ENCODE measurements around the gene PPFIBP1.
A peak's percentile ranks its signal among the peaks of the same experiment; 100 is the strongest.
"Not testable (repeated sequence)": the region's sequence is repeated elsewhere in the genome, so short reads cannot be mapped to it uniquely, and the experiment has no call there.

PPFIBP1 gene

DNA sequence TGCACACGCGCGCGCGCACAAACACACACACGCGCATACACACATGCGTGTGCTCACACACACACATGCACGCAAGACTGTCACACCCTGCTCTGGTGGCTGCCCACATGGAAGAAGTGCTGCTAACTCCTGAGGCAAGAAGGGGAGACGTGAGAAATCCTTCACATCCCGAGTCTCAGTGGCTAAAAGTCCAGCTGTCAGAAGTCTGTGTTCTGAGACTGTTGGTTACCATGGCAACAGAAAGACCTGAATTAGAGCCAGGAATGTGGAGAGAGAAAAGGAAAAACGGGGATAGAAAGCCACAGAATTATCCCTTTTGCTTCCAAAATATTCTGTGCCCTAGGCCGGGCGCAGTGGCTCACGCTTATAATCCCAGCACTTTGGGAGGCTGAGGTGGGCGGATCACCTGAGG lies 71.2 kb downstream of the PPFIBP1 start:
- H3K9me3 ChIP-seq (ENCODE audit: control extremely low read depth in 1 of 5, control insufficient read depth in 4 of 5, insufficient read depth in 2 of 5, low read depth in 1 of 5, low read length in 4 of 5): peaks cover 0 to 6% (median 0%) of the 10 kb centered on the region in 5 experiments
- no peak overlapping the region for H3K4me3 ChIP-seq (ENCODE audit: control insufficient read depth in 1 of 7, extremely low read depth in 1 of 7, insufficient read depth in 4 of 7, low read depth in 2 of 7, low read length in 6 of 7)
- H3K27ac ChIP-seq (ENCODE audit: insufficient read depth in 1 of 2, low read depth in 1 of 2, low read length in 2 of 2, poor library complexity in 1 of 2, severe bottlenecking in 2 of 2): no peak overlapping the region
- H3K4me1 ChIP-seq (ENCODE audit: control extremely low read depth in 1 of 4, control insufficient read depth in 4 of 4, insufficient read depth in 4 of 4, low read length in 3 of 4): peaks cover 0 to 2% (median 0%) of the 10 kb centered on the region in 4 experiments
- no peak for DNase-seq
- ChIA-PET POLR2A (no interaction called here), CTCF (no interaction called here)
- peaks cover 0 to 5% (median 0%) of the 10 kb centered on the region in 4 experiments for H3K36me3 ChIP-seq (ENCODE audit: control insufficient read depth in 4 of 4, insufficient read depth in 4 of 4, low read length in 3 of 4)
- 98% methylated on average over 11 of the region's 16 CpGs for WGBS (ENCODE audit: insufficient coverage)
- H3K27me3 ChIP-seq (replicated peaks in 2 of 5; ENCODE audit: control insufficient read depth in 4 of 5, insufficient read depth in 5 of 5, low read length in 4 of 5): no peaks in the 10 kb centered on the region

DNA sequence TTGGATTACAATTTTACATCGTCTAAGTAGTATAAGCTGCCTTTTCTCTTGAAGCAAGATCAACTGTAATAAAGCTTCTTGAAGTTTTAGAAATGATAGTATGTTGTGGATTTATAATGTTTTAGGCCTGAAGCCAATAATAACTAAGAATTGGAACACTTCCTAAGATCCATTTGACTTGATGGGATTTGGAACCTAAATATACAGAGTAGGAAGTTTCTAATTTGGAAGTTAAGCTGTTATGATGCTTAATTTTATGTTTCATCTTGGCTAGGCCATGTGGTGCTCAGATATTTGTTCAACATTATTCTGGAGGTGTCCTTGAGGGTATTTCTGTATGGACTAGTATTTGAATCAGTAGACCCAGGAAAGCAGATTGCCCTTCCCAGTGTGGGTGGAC lies 74.9 kb downstream of the PPFIBP1 start:
- no CpG with 5 or more reads among the region's 1 CpG for WGBS (ENCODE audit: insufficient coverage)
- H3K9me3 ChIP-seq (ENCODE audit: control extremely low read depth in 1 of 5, control insufficient read depth in 4 of 5, insufficient read depth in 2 of 5, low read depth in 1 of 5, low read length in 4 of 5); DNase-seq; POLR2A ChIA-PET; H3K27ac ChIP-seq (ENCODE audit: insufficient read depth in 1 of 2, low read depth in 1 of 2, low read length in 2 of 2, poor library complexity in 1 of 2, severe bottlenecking in 2 of 2); H3K36me3 ChIP-seq (ENCODE audit: control insufficient read depth in 4 of 4, insufficient read depth in 4 of 4, low read length in 3 of 4); H3K4me3 ChIP-seq (ENCODE audit: control insufficient read depth in 1 of 7, extremely low read depth in 1 of 7, insufficient read depth in 4 of 7, low read depth in 2 of 7, low read length in 6 of 7); H3K27me3 ChIP-seq (replicated peaks in 2 of 5; ENCODE audit: control insufficient read depth in 4 of 5, insufficient read depth in 5 of 5, low read length in 4 of 5): not testable (repeated sequence)
- CTCF ChIA-PET: interaction anchor here (1.0 kb wide), 1 partner anchor 76 kb away, joined by 3 read pairs; no protein-coding TSS in a partner anchor
- H3K4me1 ChIP-seq (ENCODE audit: control extremely low read depth in 1 of 4, control insufficient read depth in 4 of 4, insufficient read depth in 4 of 4, low read length in 3 of 4): peaks cover 0 to 22% (median 9%) of the 10 kb centered on the region in 4 experiments

DNA sequence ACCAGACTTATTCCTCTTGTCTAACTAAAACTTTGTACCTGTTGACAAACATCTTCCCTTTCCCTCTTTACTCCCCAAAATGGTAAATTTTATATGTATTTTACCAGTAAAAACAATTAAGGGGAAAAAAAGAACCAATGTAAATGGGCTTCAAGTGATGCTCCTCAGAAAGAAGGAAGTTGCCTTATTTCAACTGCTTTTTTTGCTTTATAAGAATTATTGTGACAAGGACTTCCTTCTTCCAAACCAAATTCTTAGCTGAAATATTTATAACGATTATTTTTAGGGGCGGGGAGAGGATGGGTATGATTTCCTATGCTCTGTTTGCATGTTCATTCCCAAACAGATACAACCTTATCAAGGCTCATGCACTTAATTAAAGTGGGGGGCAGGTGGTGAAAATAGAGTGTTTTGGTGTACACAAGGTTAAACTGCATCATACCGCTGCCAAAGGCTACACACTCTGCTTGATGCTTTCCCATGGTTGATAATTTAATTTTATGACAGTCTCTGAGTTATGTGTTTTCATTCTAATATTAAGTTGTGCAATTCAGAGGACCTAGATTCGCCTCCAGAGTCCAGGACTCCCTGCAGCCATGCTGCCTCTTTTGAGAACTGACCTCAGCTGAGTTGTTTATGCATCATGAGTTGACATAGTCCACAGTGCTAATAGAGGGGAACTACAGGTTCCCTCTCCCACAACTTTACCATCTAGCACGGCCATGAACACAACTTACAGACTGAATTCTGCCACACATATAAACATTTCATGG lies 77.2 kb downstream of the PPFIBP1 start:
- Histone ChIP-seq H3K9me3 (ENCODE audit: control extremely low read depth in 1 of 5, control insufficient read depth in 4 of 5, insufficient read depth in 2 of 5, low read depth in 1 of 5, low read length in 4 of 5) (peaks cover 0 to 10% (median 2%) of the 10 kb centered on the region in 5 experiments), H3K4me1 (ENCODE audit: control extremely low read depth in 1 of 4, control insufficient read depth in 4 of 4, insufficient read depth in 4 of 4, low read length in 3 of 4) (peaks cover 0 to 22% (median 9%) of the 10 kb centered on the region in 4 experiments), H3K4me3 (ENCODE audit: control insufficient read depth in 1 of 7, extremely low read depth in 1 of 7, insufficient read depth in 4 of 7, low read depth in 2 of 7, low read length in 6 of 7) (peak overlapping the region in 2 of 7 experiments; percentile 38 to 58)
- H3K36me3 ChIP-seq (ENCODE audit: control insufficient read depth in 4 of 4, insufficient read depth in 4 of 4, low read length in 3 of 4); POLR2A ChIA-PET; H3K27ac ChIP-seq (ENCODE audit: insufficient read depth in 1 of 2, low read depth in 1 of 2, low read length in 2 of 2, poor library complexity in 1 of 2, severe bottlenecking in 2 of 2); H3K27me3 ChIP-seq (replicated peaks in 2 of 5; ENCODE audit: control insufficient read depth in 4 of 5, insufficient read depth in 5 of 5, low read length in 4 of 5): not testable (repeated sequence)
- WGBS (ENCODE audit: insufficient coverage): 0% methylated on average over 1 of the region's 5 CpGs
- peak in 2 of 3 donors; percentile 54 to 76 for DNase-seq
- CTCF ChIA-PET: interaction anchor here (1.0 kb wide), 1 partner anchor 22 kb away, joined by 3 read pairs; no protein-coding TSS in a partner anchor

DNA sequence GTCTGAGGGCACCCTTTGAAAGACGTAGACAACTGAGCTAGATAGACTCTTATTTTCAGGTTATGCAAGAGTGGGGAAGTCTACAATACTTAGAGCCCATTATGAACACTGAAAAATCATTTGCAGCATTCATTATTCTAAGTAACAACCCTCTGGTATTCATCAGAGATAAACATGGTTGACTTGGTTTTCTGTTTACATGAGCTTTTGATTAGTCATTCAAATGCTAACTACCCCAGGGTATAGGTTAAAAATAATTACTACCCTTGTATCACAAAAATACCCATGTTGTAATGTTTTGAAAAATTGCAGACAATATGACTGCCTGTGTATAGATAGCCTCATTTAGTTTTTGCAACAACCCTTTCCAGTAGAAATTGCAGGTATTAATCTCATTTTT lies 78.5 kb downstream of the PPFIBP1 start:
- Histone ChIP-seq H3K27ac (ENCODE audit: insufficient read depth in 1 of 2, low read depth in 1 of 2, low read length in 2 of 2, poor library complexity in 1 of 2, severe bottlenecking in 2 of 2) (no peak overlapping the region), H3K4me1 (ENCODE audit: control extremely low read depth in 1 of 4, control insufficient read depth in 4 of 4, insufficient read depth in 4 of 4, low read length in 3 of 4) (peaks cover 0 to 22% (median 9%) of the 10 kb centered on the region in 4 experiments), H3K27me3 (replicated peaks in 2 of 5; ENCODE audit: control insufficient read depth in 4 of 5, insufficient read depth in 5 of 5, low read length in 4 of 5) (no peaks in the 10 kb centered on the region), H3K9me3 (ENCODE audit: control extremely low read depth in 1 of 5, control insufficient read depth in 4 of 5, insufficient read depth in 2 of 5, low read depth in 1 of 5, low read length in 4 of 5) (peaks cover 0 to 10% (median 2%) of the 10 kb centered on the region in 5 experiments), H3K4me3 (ENCODE audit: control insufficient read depth in 1 of 7, extremely low read depth in 1 of 7, insufficient read depth in 4 of 7, low read depth in 2 of 7, low read length in 6 of 7) (no peak overlapping the region), H3K36me3 (ENCODE audit: control insufficient read depth in 4 of 4, insufficient read depth in 4 of 4, low read length in 3 of 4) (peaks cover 0 to 2% (median 0%) of the 10 kb centered on the region in 4 experiments)
- POLR2A ChIA-PET: no interaction called here
- 83% methylated on average over 1 of the region's 1 CpG for WGBS (ENCODE audit: insufficient coverage)
- CTCF ChIA-PET: interaction anchor here (0.6 to 1.0 kb wide), 2 partner anchors 24 to 71 kb away, joined by 3 read pairs; no protein-coding TSS in a partner anchor
- DNase-seq: no peak

DNA sequence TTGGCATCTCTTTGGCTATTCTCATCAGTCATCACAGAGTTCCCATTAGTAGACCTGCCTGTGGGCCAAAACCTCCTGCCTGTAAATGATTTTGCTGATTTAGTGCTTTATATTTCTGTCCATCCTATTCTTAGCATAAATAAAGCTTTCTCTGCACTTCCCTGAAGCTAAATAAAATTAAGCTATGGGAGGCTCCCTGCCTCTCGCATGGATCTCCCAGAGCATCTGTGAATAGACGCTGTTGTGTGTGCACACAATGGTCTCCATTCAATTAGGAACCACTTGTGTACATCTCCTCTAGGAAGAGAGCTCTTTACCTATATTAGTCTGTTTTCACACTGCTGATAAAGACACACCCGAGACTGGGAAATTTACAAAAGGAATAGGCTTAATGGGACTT lies 80.4 kb downstream of the PPFIBP1 start:
- Histone ChIP-seq H3K27me3 (replicated peaks in 2 of 5; ENCODE audit: control insufficient read depth in 4 of 5, insufficient read depth in 5 of 5, low read length in 4 of 5) (no peaks in the 10 kb centered on the region), H3K9me3 (ENCODE audit: control extremely low read depth in 1 of 5, control insufficient read depth in 4 of 5, insufficient read depth in 2 of 5, low read depth in 1 of 5, low read length in 4 of 5) (peaks cover 0 to 7% (median 2%) of the 10 kb centered on the region in 5 experiments), H3K36me3 (ENCODE audit: control insufficient read depth in 4 of 4, insufficient read depth in 4 of 4, low read length in 3 of 4) (no peaks in the 10 kb centered on the region), H3K4me1 (ENCODE audit: control extremely low read depth in 1 of 4, control insufficient read depth in 4 of 4, insufficient read depth in 4 of 4, low read length in 3 of 4) (peaks cover 0 to 22% (median 9%) of the 10 kb centered on the region in 4 experiments), H3K4me3 (ENCODE audit: control insufficient read depth in 1 of 7, extremely low read depth in 1 of 7, insufficient read depth in 4 of 7, low read depth in 2 of 7, low read length in 6 of 7) (no peak overlapping the region), H3K27ac (ENCODE audit: insufficient read depth in 1 of 2, low read depth in 1 of 2, low read length in 2 of 2, poor library complexity in 1 of 2, severe bottlenecking in 2 of 2) (no peak overlapping the region)
- no peak for DNase-seq
- CTCF ChIA-PET: interaction anchor here (1.2 kb wide), 1 partner anchor 30 kb away, joined by 4 read pairs; no protein-coding TSS in a partner anchor
- POLR2A ChIA-PET: no interaction called here
- WGBS (ENCODE audit: insufficient coverage): 96% methylated on average over 3 of the region's 3 CpGs

DNA sequence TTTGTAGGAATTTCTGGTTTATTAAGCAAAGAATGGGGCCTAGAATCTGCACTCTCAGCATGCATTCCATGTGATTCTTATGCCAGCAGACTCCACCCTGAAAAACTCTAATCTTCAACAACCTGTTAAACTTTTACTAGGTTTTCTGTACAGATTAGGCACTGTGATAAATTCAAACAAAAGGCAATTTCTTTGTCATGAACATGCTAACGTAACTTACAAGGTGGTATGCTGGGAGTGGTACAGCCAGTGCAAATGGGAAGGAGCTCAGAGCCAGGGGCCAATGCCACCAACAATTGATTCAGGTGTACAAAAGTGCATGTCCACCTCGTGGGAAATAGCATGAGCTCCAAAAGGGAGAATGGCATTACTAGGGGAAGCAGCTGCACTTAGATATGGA lies 83.0 kb downstream of the PPFIBP1 start:
- no peaks in the 10 kb centered on the region for H3K27me3 ChIP-seq (replicated peaks in 2 of 5; ENCODE audit: control insufficient read depth in 4 of 5, insufficient read depth in 5 of 5, low read length in 4 of 5)
- 75% methylated on average over 2 of the region's 2 CpGs for WGBS (ENCODE audit: insufficient coverage)
- DNase-seq: no peak
- H3K4me1 ChIP-seq (ENCODE audit: control extremely low read depth in 1 of 4, control insufficient read depth in 4 of 4, insufficient read depth in 4 of 4, low read length in 3 of 4): peaks cover 0 to 8% (median under 1%) of the 10 kb centered on the region in 4 experiments
- no peak overlapping the region for H3K4me3 ChIP-seq (ENCODE audit: control insufficient read depth in 1 of 7, extremely low read depth in 1 of 7, insufficient read depth in 4 of 7, low read depth in 2 of 7, low read length in 6 of 7)
- CTCF ChIA-PET: interaction anchor here (1.4 kb wide), 1 partner anchor 20 kb away, joined by 3 read pairs; no protein-coding TSS in a partner anchor
- H3K36me3 ChIP-seq (ENCODE audit: control insufficient read depth in 4 of 4, insufficient read depth in 4 of 4, low read length in 3 of 4): no peaks in the 10 kb centered on the region
- POLR2A ChIA-PET: no interaction called here
- no peak overlapping the region for H3K27ac ChIP-seq (ENCODE audit: insufficient read depth in 1 of 2, low read depth in 1 of 2, low read length in 2 of 2, poor library complexity in 1 of 2, severe bottlenecking in 2 of 2)
- H3K9me3 ChIP-seq (ENCODE audit: control extremely low read depth in 1 of 5, control insufficient read depth in 4 of 5, insufficient read depth in 2 of 5, low read depth in 1 of 5, low read length in 4 of 5): peaks cover 0 to 7% (median 2%) of the 10 kb centered on the region in 5 experiments

DNA sequence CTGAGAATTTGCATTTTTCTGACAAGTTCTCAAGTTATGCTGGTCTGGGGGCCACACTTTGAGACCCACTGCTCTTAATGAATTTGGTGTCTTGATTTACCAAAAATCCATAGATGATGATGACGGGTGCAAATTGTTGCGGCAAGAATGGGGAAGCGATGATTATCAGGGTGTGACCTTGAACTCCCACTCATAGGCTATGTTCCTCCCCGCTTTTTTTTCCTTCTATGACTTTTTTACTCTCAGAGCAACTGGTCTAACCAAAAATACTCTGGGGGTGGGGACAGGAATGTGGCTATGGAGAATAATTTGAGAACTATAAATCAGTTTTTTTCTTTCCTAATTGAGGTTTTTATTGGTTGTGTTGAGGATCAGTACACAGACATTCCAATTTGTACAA lies 83.6 kb downstream of the PPFIBP1 start:
- CTCF ChIA-PET: no interaction called here
- WGBS (ENCODE audit: insufficient coverage): no CpG with 5 or more reads among the region's 4 CpGs
- H3K36me3 ChIP-seq (ENCODE audit: control insufficient read depth in 4 of 4, insufficient read depth in 4 of 4, low read length in 3 of 4): no peaks in the 10 kb centered on the region

More for the DNA sequence above, 83.6 kb downstream of the PPFIBP1 start:
- no peaks in the 10 kb centered on the region for H3K27me3 ChIP-seq (replicated peaks in 2 of 5; ENCODE audit: control insufficient read depth in 4 of 5, insufficient read depth in 5 of 5, low read length in 4 of 5)
- H3K4me1 ChIP-seq (ENCODE audit: control extremely low read depth in 1 of 4, control insufficient read depth in 4 of 4, insufficient read depth in 4 of 4, low read length in 3 of 4): peaks cover 0 to 3% (median 0%) of the 10 kb centered on the region in 4 experiments
- H3K4me3 ChIP-seq (ENCODE audit: control insufficient read depth in 1 of 7, extremely low read depth in 1 of 7, insufficient read depth in 4 of 7, low read depth in 2 of 7, low read length in 6 of 7): no peak overlapping the region
- peaks cover 0 to 7% (median 2%) of the 10 kb centered on the region in 5 experiments for H3K9me3 ChIP-seq (ENCODE audit: control extremely low read depth in 1 of 5, control insufficient read depth in 4 of 5, insufficient read depth in 2 of 5, low read depth in 1 of 5, low read length in 4 of 5)
- POLR2A ChIA-PET: no interaction called here
- H3K27ac ChIP-seq (ENCODE audit: insufficient read depth in 1 of 2, low read depth in 1 of 2, low read length in 2 of 2, poor library complexity in 1 of 2, severe bottlenecking in 2 of 2): no peak overlapping the region
- DNase-seq: no peak

All from common myeloid progenitor, CD34-positive (primary cell).